Stimulated activated memory B cell treated with anti-CD40 and anti-IgM and Interleukin-4, amounts not matched to agents 10 μg/mL and 1 μg/mL and 100 μg/mL, for 72 hours (primary cell): ENCODE results near the gene DHRSX.
"Not testable (repeated sequence)": the region's sequence is repeated elsewhere in the genome, so short reads cannot be mapped to it uniquely, and the experiment has no call there.

Experiments
- ATAC-seq: fragments of 150-1000 bp; cut with Tn5 transposase; 2 replicates; pipeline ENCODE4 v1.10.0; 2021
- H3K27ac Mint-ChIP-seq: one replicate; pipeline ENCODE4 v1.8.0; 2022; ENCODE audit warnings: mild to moderate bottlenecking, mixed read lengths
- H3K27me3 Mint-ChIP-seq: one replicate; pipeline ENCODE4 v1.8.0; 2022; ENCODE audit warnings: mixed read lengths
- H3K36me3 Mint-ChIP-seq: one replicate; pipeline ENCODE4 v1.8.0; 2022; ENCODE audit warnings: mixed read lengths
- H3K4me1 Mint-ChIP-seq: one replicate; pipeline ENCODE4 v1.8.0; 2022; ENCODE audit warnings: mixed read lengths
- H3K4me3 Mint-ChIP-seq: one replicate; pipeline ENCODE4 v1.8.0; 2022; ENCODE audit warnings: mild to moderate bottlenecking, moderate library complexity, mixed read lengths
- H3K9me3 Mint-ChIP-seq: one replicate; pipeline ENCODE4 v1.8.0; 2022; ENCODE audit warnings: mixed read lengths

DHRSX gene

DNA sequence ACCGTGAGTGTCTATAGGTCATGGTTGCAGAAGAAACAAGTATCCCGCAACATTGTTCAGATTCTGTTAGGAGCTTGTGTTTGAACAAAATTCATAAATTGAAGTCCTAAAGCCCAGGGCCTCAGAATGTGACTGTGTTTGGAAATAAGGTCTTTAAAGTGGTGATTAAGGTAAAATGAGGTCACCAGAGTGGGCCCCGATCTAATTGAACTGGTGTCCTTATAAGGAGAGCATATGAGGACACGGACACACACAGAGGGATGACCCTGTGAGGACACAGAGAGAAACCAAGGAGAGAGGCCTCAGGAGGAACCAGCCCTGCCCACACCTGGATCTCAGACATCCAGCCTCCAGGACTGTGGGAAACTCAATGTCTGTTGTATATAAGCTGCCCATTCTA lies 76.9 kb downstream of the DHRSX start:
- Mint-ChIP-seq H3K27me3 (no peaks in the 10 kb centered on the region), H3K36me3 (peaks cover 68% of the 10 kb centered on the region)
- ATAC-seq, result no peak

GRCh38 chrX:2423282-2423681 lies 77.5 kb downstream of the DHRSX start:
- Mint-ChIP-seq H3K36me3 (peaks cover 64% of the 10 kb centered on the region), H3K9me3 (peaks cover 10% of the 10 kb centered on the region), H3K4me1 (peaks cover 19% of the 10 kb centered on the region), H3K27me3 (no peaks in the 10 kb centered on the region), H3K4me3 (no peak overlapping the region), H3K27ac (no peak overlapping the region)
- no peak for ATAC-seq

More for the DNA sequence above, 76.9 kb downstream of the DHRSX start:
- Mint-ChIP-seq H3K9me3 (peaks cover 12% of the 10 kb centered on the region), H3K27ac (no peak overlapping the region), H3K4me3 (no peak overlapping the region), H3K4me1 (peaks cover 19% of the 10 kb centered on the region)

GRCh38 chrX:2419418-2419817 lies 81.4 kb downstream of the DHRSX start:
- ATAC-seq, H3K9me3 Mint-ChIP-seq: not testable (repeated sequence)
- H3K36me3 Mint-ChIP-seq, result peaks cover 31% of the 10 kb centered on the region

DNA sequence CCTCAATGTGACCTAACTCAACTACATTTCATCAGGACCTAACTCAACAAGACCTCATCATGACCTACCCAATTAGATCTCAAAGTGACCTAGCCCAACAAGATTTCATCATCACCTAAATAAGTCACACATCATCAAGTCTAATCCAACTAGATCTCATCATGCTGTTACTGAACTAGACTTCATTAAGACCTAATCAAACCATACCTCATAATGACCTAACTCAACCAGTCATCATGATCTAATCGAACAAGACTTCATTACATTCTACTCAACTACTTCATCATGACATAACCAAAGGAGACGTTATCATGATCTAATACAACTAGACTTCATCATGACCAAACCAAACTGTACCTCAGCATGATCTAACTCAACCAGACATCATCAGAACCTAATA lies 82.8 kb downstream of the DHRSX start:
- ATAC-seq, result no peak
- Mint-ChIP-seq H3K27ac (no peak overlapping the region), H3K4me3 (no peak overlapping the region), H3K4me1 (peaks cover 7% of the 10 kb centered on the region), H3K36me3 (peaks cover 19% of the 10 kb centered on the region), H3K9me3 (no peaks in the 10 kb centered on the region), H3K27me3 (no peaks in the 10 kb centered on the region)

More at GRCh38 chrX:2419418-2419817, 81.4 kb downstream of the DHRSX start:
- H3K27me3 Mint-ChIP-seq, H3K4me3 Mint-ChIP-seq, H3K27ac Mint-ChIP-seq, H3K4me1 Mint-ChIP-seq: not testable (repeated sequence)

DNA sequence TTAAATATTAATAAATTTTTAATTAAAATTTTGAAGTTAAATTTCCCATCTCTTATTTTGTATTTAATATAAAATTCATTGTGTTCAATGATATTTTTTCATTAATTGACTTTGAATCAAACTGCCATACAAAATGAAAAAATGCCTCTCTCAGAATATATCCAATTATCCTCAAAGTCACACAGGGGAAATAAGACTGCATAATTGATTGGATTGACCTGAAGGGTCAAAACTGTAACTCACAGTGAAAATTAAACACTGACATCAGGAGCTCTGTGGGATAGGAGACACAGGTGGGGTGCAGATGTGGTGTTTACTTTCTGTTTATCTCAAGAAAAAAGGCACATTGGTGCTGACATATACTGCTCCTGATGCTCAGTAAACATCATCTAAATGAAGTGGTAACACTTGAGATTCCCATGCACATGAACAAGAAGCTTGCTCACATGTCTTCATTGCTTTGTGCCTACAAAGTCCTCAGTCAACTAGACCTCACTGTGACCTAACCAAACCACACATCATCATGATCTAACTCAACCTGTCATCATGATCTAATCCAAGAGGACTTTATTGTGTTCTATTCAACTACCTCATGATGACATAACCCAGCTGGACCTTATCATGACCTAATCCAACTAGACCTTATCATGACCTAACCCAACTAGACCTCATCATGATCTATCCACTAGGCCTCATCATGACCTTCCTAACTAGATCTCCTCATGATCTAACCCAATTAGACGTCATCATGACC lies 83.7 kb downstream of the DHRSX start:
- peaks cover 16% of the 10 kb centered on the region for H3K36me3 Mint-ChIP-seq
- H3K27ac Mint-ChIP-seq, result no peak overlapping the region
- no peak for ATAC-seq
- H3K4me3 Mint-ChIP-seq, result no peak overlapping the region
- H3K9me3 Mint-ChIP-seq, result no peaks in the 10 kb centered on the region
- no peaks in the 10 kb centered on the region for H3K27me3 Mint-ChIP-seq
- H3K4me1 Mint-ChIP-seq, result peaks cover 7% of the 10 kb centered on the region

GRCh38 chrX:2414384-2414783 lies 86.4 kb downstream of the DHRSX start:
- no peak for ATAC-seq
- no peaks in the 10 kb centered on the region for H3K9me3 Mint-ChIP-seq
- H3K27me3 Mint-ChIP-seq, result no peaks in the 10 kb centered on the region
- peaks cover 15% of the 10 kb centered on the region for H3K36me3 Mint-ChIP-seq
- no peak overlapping the region for H3K4me3 Mint-ChIP-seq
- no peak overlapping the region for H3K27ac Mint-ChIP-seq
- H3K4me1 Mint-ChIP-seq, result no peaks in the 10 kb centered on the region

DNA sequence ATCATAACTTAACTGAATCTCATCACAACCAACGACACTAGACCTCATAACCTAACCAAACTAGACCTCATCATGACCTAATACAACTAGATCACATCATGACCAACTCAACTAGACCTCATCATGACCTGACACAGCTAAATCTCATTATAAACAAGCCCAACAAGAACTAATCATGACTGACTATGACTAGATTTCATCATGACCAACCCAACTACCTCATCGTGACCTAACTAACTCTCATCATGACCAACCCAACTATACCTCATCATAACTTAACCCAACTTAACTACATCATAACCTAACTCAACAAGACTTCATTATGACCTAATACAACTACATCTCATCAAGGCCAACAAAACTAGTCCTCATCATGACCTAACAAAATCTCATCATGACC lies 86.8 kb downstream of the DHRSX start:
- no peak for ATAC-seq
- Mint-ChIP-seq H3K9me3 (no peaks in the 10 kb centered on the region), H3K4me1 (no peaks in the 10 kb centered on the region), H3K36me3 (peaks cover 19% of the 10 kb centered on the region), H3K27me3 (no peaks in the 10 kb centered on the region), H3K27ac (no peak overlapping the region), H3K4me3 (no peak overlapping the region)

- Mint-ChIP-seq H3K27me3 (no peaks in the 10 kb centered on the region), H3K4me3 (no peak overlapping the region), H3K9me3 (no peaks in the 10 kb centered on the region), H3K27ac (no peak overlapping the region), H3K36me3 (peaks cover 37% of the 10 kb centered on the region), H3K4me1 (no peaks in the 10 kb centered on the region)
- no peak for ATAC-seq
These were observed 88.6 kb downstream of the DHRSX start for GRCh38 chrX:2412131-2412530.

GRCh38 chrX:2410279-2411020 lies 90.3 kb downstream of the DHRSX start:
- Mint-ChIP-seq H3K36me3 (peaks cover 46% of the 10 kb centered on the region), H3K4me3 (no peak overlapping the region), H3K4me1 (no peaks in the 10 kb centered on the region), H3K27me3 (no peaks in the 10 kb centered on the region), H3K9me3 (no peaks in the 10 kb centered on the region), H3K27ac (no peak overlapping the region)
- ATAC-seq, result no peak

GRCh38 chrX:2409796-2410195 lies 91.0 kb downstream of the DHRSX start:
- H3K4me3 Mint-ChIP-seq, result no peak overlapping the region
- H3K27me3 Mint-ChIP-seq, result no peaks in the 10 kb centered on the region
- H3K36me3 Mint-ChIP-seq, result peaks cover 46% of the 10 kb centered on the region
- no peak overlapping the region for H3K27ac Mint-ChIP-seq
- ATAC-seq, result no peak
- no peaks in the 10 kb centered on the region for H3K9me3 Mint-ChIP-seq
- H3K4me1 Mint-ChIP-seq, result no peaks in the 10 kb centered on the region

DNA sequence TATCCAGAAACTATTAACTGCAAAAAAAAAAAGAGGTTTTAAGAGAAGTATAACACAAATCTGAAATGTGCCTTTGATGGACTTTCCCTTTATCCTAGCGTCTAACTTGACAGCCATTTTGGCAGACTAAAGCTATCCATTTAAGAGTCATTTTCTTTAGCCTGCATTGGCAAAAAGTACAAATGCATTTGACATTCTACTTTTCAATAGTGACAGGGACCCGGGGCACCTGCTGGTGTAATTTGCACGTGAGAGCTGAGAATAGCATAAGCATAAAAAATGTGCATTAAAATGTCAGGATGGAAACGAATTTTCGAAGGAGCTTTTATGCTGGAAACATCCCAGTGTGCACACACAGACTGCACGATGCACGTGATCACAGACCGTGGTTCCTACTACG lies 91.9 kb downstream of the DHRSX start:
- H3K36me3 Mint-ChIP-seq, result peaks cover 46% of the 10 kb centered on the region
- H3K27me3 Mint-ChIP-seq, result no peaks in the 10 kb centered on the region

DNA sequence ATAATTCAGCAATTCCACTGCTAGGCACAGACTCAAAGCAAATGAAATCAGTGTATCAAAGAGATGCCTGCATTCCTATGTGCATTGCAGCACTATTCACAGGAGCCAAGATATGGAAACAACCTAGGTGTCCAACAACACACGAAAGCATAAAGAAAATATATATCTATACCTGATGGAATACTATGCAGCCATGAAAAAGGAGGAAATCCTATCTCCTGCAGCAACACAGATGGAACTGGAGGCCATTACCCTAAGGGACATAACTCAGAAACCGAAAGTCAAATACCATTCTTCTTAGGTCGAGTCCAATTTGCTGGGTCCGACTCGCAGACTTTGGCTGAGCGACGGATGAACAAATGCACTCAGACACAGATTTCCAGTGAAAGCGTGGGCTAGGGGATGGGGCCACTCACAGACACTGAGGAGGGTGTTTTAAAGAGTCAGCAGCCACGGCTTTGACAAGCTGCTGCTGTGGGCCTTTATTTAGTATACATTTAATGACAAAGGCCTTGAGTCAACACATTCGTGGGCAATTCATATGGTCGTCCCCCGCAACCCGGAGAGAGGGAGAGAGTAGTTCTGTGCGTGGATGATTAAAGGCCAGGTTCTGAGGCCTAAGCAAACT lies 93.8 kb downstream of the DHRSX start:
- Mint-ChIP-seq H3K27ac (no peak overlapping the region), H3K4me1 (no peaks in the 10 kb centered on the region), H3K27me3 (no peaks in the 10 kb centered on the region), H3K4me3 (no peak overlapping the region), H3K36me3 (peaks cover 58% of the 10 kb centered on the region), H3K9me3 (no peaks in the 10 kb centered on the region)
- ATAC-seq, result no peak

More for the DNA sequence above, 91.9 kb downstream of the DHRSX start:
- Mint-ChIP-seq H3K4me3 (no peak overlapping the region), H3K27ac (no peak overlapping the region), H3K4me1 (no peaks in the 10 kb centered on the region), H3K9me3 (no peaks in the 10 kb centered on the region)
- ATAC-seq, result no peak

DNA sequence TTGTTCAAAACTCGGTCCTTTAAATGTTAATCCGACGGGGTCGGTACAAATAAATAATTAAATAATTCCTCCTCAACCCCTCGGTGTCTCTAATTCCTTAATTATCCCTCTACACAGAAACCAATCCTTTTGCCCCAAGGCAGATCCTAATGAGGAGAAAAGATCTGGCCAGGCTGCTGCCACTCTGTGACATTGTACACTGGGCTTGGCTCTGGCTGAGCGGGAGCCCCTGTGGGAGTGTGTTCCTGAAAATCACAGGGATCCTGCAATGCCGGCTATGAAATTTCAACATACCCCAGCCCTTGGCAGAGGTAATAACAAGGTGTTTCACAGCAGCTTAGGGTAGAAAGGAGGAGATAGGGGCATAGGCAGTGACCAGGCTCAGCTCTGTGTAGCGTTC lies 96.0 kb downstream of the DHRSX start:
- no peaks in the 10 kb centered on the region for H3K27me3 Mint-ChIP-seq
- H3K36me3 Mint-ChIP-seq, result peaks cover 66% of the 10 kb centered on the region
- no peaks in the 10 kb centered on the region for H3K4me1 Mint-ChIP-seq
- no peak for ATAC-seq
- H3K9me3 Mint-ChIP-seq, result no peaks in the 10 kb centered on the region
- no peak overlapping the region for H3K27ac Mint-ChIP-seq
- no peak overlapping the region for H3K4me3 Mint-ChIP-seq

GRCh38 chrX:2402361-2402690 lies 98.5 kb downstream of the DHRSX start:
- Mint-ChIP-seq H3K9me3 (no peaks in the 10 kb centered on the region), H3K27me3 (no peaks in the 10 kb centered on the region), H3K4me1 (no peaks in the 10 kb centered on the region), H3K27ac (no peak overlapping the region), H3K4me3 (no peak overlapping the region), H3K36me3 (peaks cover 42% of the 10 kb centered on the region)
- ATAC-seq, result no peak

DNA sequence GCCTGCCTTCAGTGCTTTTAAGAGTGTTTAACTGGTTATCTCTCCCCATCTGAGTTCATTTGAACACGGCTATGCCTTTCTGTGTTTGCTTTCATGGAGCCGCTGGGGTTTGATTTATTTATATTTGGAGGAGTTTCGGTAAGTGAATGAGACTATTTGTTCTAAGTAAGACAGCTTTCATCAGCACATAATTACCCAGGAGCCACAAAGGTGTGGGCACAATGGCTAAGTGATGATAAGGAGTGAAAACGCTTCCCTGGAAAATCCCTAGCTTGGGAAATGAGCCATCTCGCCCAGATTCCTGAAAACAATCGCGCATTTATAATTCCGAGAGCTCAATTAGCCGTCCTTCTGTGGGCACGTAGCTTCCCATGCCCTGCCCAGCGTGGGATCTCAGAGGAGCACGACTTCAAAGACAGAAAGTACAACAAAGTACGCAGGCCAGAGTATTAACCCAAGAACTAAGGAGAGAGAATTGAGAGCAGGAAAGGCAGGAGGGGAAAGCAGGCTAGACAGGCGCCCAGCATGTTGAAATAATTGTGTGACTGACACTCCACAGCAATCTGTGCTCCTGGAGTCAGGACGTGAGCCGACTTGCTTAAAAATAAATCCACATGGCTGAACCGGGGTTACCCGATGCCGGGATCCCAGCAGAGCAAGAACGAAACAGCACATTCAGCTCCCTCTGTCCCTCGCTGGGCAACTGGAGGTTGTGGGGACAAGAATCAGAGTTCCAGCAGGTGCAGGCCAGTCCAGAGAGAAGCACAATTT lies 99.0 kb downstream of the DHRSX start:
- peaks cover 36% of the 10 kb centered on the region for H3K36me3 Mint-ChIP-seq
- no peaks in the 10 kb centered on the region for H3K4me1 Mint-ChIP-seq
- H3K27ac Mint-ChIP-seq, result no peak overlapping the region
- H3K27me3 Mint-ChIP-seq, result no peaks in the 10 kb centered on the region
- H3K9me3 Mint-ChIP-seq, result no peaks in the 10 kb centered on the region
- no peak overlapping the region for H3K4me3 Mint-ChIP-seq
- ATAC-seq, result no peak
